ENCODE data around the gene CFAP46.

DNA sequence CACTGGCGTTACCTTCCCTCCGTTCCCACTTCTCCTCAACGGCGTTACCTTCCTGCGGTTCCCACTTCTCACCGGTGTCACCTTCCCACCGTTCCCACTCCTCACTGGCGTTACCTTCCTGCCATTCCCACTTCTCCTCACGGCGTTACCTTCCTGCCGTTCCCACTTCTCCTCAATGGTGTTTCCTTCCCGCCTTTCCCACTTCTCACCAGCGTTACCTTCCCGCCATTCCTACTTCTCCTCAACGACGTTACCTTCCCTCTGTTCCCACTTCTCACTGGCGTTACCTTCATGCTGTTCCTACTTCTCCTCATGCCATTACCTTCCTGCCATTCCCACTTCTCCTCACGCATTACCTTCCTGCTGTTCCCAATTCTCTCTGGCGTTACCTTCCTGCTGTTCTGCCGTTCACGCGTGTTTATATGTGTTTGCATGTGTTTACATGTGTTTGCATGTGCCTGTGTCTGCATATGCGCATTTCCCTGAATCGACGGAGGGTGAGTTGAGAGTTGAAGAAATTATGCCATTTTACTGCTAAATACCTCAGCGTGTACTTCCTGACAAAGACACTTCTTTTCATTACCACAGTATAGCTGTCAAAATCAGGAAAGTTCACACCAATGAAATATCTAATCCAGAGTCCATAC lies 23.2 kb upstream of the CFAP46 start:
- TF ChIP-seq YY1 (IDR thresholded peaks at IDR 0.05; ENCODE audit: insufficient read depth, insufficient read length): no peak
- TF ChIP-seq SUZ12 (IDR thresholded peaks at IDR 0.05; ENCODE audit: extremely low read depth, insufficient read depth, insufficient read length): no peak
- no peak for TF ChIP-seq ZNF274 (IDR thresholded peaks at IDR 0.05; ENCODE audit: low read depth, low read length)
